Vagina (tissue), 2 donors: ENCODE measurements around the gene TIMP2. TPM values are rescaled to one million over a fixed set of nuclear protein-coding genes. Genes with fewer than 3 reads are reported as not detected.

ENCODE experiments used
- DNase-seq, 2 donors: peaks; one replicate each; pipeline ENCODE4 v3.0.0-alpha.2; 2017; ENCODE audit errors: extremely low spot score in 2 of 2
- H3K27ac ChIP-seq: fragments of 200-600 bp; sonication (generic); one replicate; pipeline ENCODE4 v1.5.1; 2019
- H3K27me3 ChIP-seq: fragments of 200-600 bp; sonication (generic); one replicate; pipeline ENCODE4 v1.5.1; 2019
- H3K36me3 ChIP-seq, 2 donors: fragments of 200-600 bp; sonication (generic); one replicate each; pipeline ENCODE4 v1.5.1; 2017 to 2019
- H3K4me1 ChIP-seq: fragments of 200-600 bp; sonication (generic); one replicate; pipeline ENCODE4 v1.5.1; 2019
- H3K4me3 ChIP-seq, 2 donors: fragments of 200-600 bp; sonication (generic); 1 replicate in 1 of 2; 2 replicates in 1 of 2; pipeline ENCODE4 v1.5.1; 2016 to 2019
- H3K9me3 ChIP-seq: fragments of 200-600 bp; sonication (generic); one replicate; pipeline ENCODE4 v1.5.1; 2019
- CTCF ChIP-seq, 3 experiments: fragments of 450-650 bp in 2 of 3; fragments of 200-600 bp in 1 of 3; sonication (generic) in 1 of 3; IDR thresholded peaks; one replicate each; pipeline ENCODE4 v1.5.1; 2017 to 2019; ENCODE audit warnings: antibody characterized with exemption in 3 of 3, mild to moderate bottlenecking in 2 of 3, moderate library complexity in 2 of 3
- POLR2A ChIP-seq, 2 donors: fragments of 450-650 bp; IDR thresholded peaks; one replicate each; pipeline ENCODE4 v1.6.1; 2017; ENCODE audit warnings: antibody characterized with exemption in 2 of 2, mild to moderate bottlenecking in 2 of 2, moderate library complexity in 2 of 2
- POLR2AphosphoS5 ChIP-seq, 2 donors: sonication (generic); formaldehyde crosslinking; IDR thresholded peaks; one replicate each; pipeline ENCODE4 v1.9.0; 2017; ENCODE audit warnings: antibody characterized with exemption in 2 of 2, mild to moderate bottlenecking in 2 of 2, low read depth in 1 of 2; ENCODE audit not compliant: insufficient read depth in 1 of 2
- intact Hi-C: fragments of 100-400 bp; cut with DNase I; formaldehyde crosslinking; loops from one replicate; pipeline ENCODE4 v1.15.1; 2023
- total RNA-seq: library from RNA; depleted of rRNA; stranded (reverse); fragments of >200 nt; gene quantifications from one replicate; pipeline ENCODE4 v1.2.3, GENCODE V29; 2016

Gene TIMP2
- total RNA-seq, 1 donor from 2014 or later = 181 TPM

GRCh38 chr17:78824240-78824639 is 100.9 kb downstream of the TIMP2 start:
- intact Hi-C loops = no loop called here
- TF ChIP-seq POLR2AphosphoS5 (IDR thresholded peaks at IDR 0.05; ENCODE audit: insufficient read depth in 1 of 2, low read depth in 1 of 2) (no peak), CTCF (IDR thresholded peaks at IDR 0.05) (no peak), POLR2A (IDR thresholded peaks at IDR 0.05) (no peak)
- Histone ChIP-seq H3K36me3 (peaks cover 0 to 93% of the 10 kb centered on the region in 2 donors), H3K4me3 (no peak overlapping the region), H3K9me3 (no peaks in the 10 kb centered on the region), H3K27me3 (no peaks in the 10 kb centered on the region), H3K27ac (no peak overlapping the region), H3K4me1 (no peaks in the 10 kb centered on the region)
- no peak for DNase-seq

- Histone ChIP-seq H3K36me3 (peaks cover 0 to 93% of the 10 kb centered on the region in 2 donors), H3K4me1 (no peaks in the 10 kb centered on the region), H3K27ac (no peak overlapping the region), H3K9me3 (no peaks in the 10 kb centered on the region), H3K27me3 (no peaks in the 10 kb centered on the region), H3K4me3 (no peak overlapping the region)
- intact Hi-C loops = no loop called here
- no peak for DNase-seq
- no peak for TF ChIP-seq POLR2A (IDR thresholded peaks at IDR 0.05)
- TF ChIP-seq CTCF (IDR thresholded peaks at IDR 0.05) = no peak
- TF ChIP-seq POLR2AphosphoS5 (IDR thresholded peaks at IDR 0.05; ENCODE audit: insufficient read depth in 1 of 2, low read depth in 1 of 2) = no peak
These were observed 101.7 kb downstream of the TIMP2 start for GRCh38 chr17:78823282-78824046.

DNA sequence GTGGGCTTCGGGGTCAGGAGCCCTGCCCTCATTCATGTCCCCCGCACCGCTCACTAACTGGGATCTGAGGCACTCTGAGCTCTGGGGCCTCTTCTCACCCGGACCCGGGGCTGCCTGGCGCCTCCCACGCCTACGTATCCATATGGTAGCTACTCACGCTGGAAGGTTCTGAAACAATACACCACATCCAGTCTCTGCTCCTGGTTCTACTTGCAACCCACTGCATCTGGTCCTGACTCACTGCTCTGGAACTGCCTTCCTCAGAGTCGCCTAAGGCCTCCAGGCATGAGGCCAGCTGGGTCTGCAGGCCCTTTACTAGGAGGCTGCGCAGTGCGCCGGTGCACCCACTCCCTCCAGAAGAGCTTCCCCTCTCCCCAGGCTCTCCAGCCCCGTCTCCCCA is 102.6 kb downstream of the TIMP2 start:
- intact Hi-C loops = no loop called here
- H3K36me3 ChIP-seq = peaks cover 0 to 93% of the 10 kb centered on the region in 2 donors
- no peaks in the 10 kb centered on the region for H3K9me3 ChIP-seq
- H3K27me3 ChIP-seq = no peaks in the 10 kb centered on the region
- peak overlapping the region; percentile 65 for H3K27ac ChIP-seq
- no peak overlapping the region for H3K4me3 ChIP-seq
- no peak for DNase-seq
- no peaks in the 10 kb centered on the region for H3K4me1 ChIP-seq
- TF ChIP-seq POLR2A (IDR thresholded peaks at IDR 0.05) = no peak
- no peak for TF ChIP-seq CTCF (IDR thresholded peaks at IDR 0.05)
- no peak for TF ChIP-seq POLR2AphosphoS5 (IDR thresholded peaks at IDR 0.05; ENCODE audit: insufficient read depth in 1 of 2, low read depth in 1 of 2)

- Histone ChIP-seq H3K27ac (peak overlapping the region; percentile 65), H3K4me1 (no peaks in the 10 kb centered on the region), H3K4me3 (no peak overlapping the region), H3K27me3 (no peaks in the 10 kb centered on the region), H3K36me3 (peaks cover 0 to 93% of the 10 kb centered on the region in 2 donors), H3K9me3 (no peaks in the 10 kb centered on the region)
- TF ChIP-seq CTCF (IDR thresholded peaks at IDR 0.05) (no peak), POLR2AphosphoS5 (IDR thresholded peaks at IDR 0.05; ENCODE audit: insufficient read depth in 1 of 2, low read depth in 1 of 2) (no peak), POLR2A (IDR thresholded peaks at IDR 0.05) (no peak)
- intact Hi-C loops = no loop called here
- no peak for DNase-seq
These were observed 103.2 kb downstream of the TIMP2 start for GRCh38 chr17:78821961-78822360.

GRCh38 chr17:78820841-78821240 is 104.3 kb downstream of the TIMP2 start:
- intact Hi-C loops = no loop called here
- TF ChIP-seq CTCF (IDR thresholded peaks at IDR 0.05) = no peak
- no peak for TF ChIP-seq POLR2A (IDR thresholded peaks at IDR 0.05)
- TF ChIP-seq POLR2AphosphoS5 (IDR thresholded peaks at IDR 0.05; ENCODE audit: insufficient read depth in 1 of 2, low read depth in 1 of 2) = no peak
- Histone ChIP-seq H3K4me3 (no peak overlapping the region), H3K27ac (no peak overlapping the region), H3K4me1 (no peaks in the 10 kb centered on the region), H3K36me3 (peaks cover 0 to 92% of the 10 kb centered on the region in 2 donors), H3K9me3 (no peaks in the 10 kb centered on the region), H3K27me3 (no peaks in the 10 kb centered on the region)
- DNase-seq = no peak
